IPS DF 6.9 (cell line): ENCODE results near the gene BLOC1S1.
A peak's percentile ranks its signal among the peaks of the same experiment; 100 is the strongest.

Experiments
- DNase-seq: peaks from one replicate; pipeline ENCODE4 v3.0.0-alpha.2; 2013; ENCODE audit warnings: low read depth, low spot score
- H3K27ac ChIP-seq: one replicate; pipeline ENCODE4 v1.5.1; 2013; ENCODE audit warnings: low read length, control low read depth
- H3K27me3 ChIP-seq: 2 replicates; pipeline ENCODE4 v1.6.1; 2013; ENCODE audit warnings: mild to moderate bottlenecking, low read length; ENCODE audit not compliant: control insufficient read depth, insufficient read depth
- H3K36me3 ChIP-seq: 2 replicates; pipeline ENCODE4 v1.6.1; 2013; ENCODE audit warnings: low read length; ENCODE audit not compliant: control insufficient read depth, insufficient read depth
- H3K4me1 ChIP-seq: 2 replicates; pipeline ENCODE4 v1.6.1; 2013; ENCODE audit warnings: low read length; ENCODE audit not compliant: control insufficient read depth, insufficient read depth
- H3K4me3 ChIP-seq: 2 replicates; pipeline ENCODE4 v1.5.1; 2013; ENCODE audit warnings: mild to moderate bottlenecking, low read length
- H3K9me3 ChIP-seq: 2 replicates; pipeline ENCODE4 v1.6.1; 2013; ENCODE audit warnings: low read length, inconsistent platforms; ENCODE audit not compliant: control insufficient read depth, insufficient read depth
- WGBS: extraction: QIAGEN DNeasy Blood & Tissue Kit; methylation state at CpG from one replicate; pipeline ENCODE4 v1.1.7; 2013; ENCODE audit warnings: mixed read lengths, missing lambda C conversion rate; ENCODE audit not compliant: insufficient read length, insufficient coverage; 5-methylcytosine and 5-hydroxymethylcytosine counted together

BLOC1S1 gene

GRCh38 chr12:55715833-55716581 is at the start of gene BLOC1S1:
TSS of gene BLOC1S1 (plus strand) at chr12:55716046. CDS start at chr12:55716052, 6 bp downstream.
- no CpG with 5 or more reads among the region's 42 CpGs for WGBS
- no peak within 1 kb of the TSS for H3K27ac ChIP-seq
- H3K9me3 ChIP-seq, result no peaks in the 10 kb centered on the region
- H3K36me3 ChIP-seq, result no peaks in the 10 kb centered on the region; the same call in 1 of the 2 replicates
- DNase-seq, result no peak
- no peaks in the 10 kb centered on the region for H3K27me3 ChIP-seq
- H3K4me3 ChIP-seq, result peak within 1 kb of the TSS; percentile 72; the same call in 1 of the 2 replicates
- peaks cover 11% of the 10 kb centered on the region for H3K4me1 ChIP-seq

GRCh38 chr12:55666508-55666907 is 49.3 kb upstream of the BLOC1S1 start:
- WGBS, result no CpG with 5 or more reads among the region's 7 CpGs
- DNase-seq, result no peak
- Histone ChIP-seq H3K27me3 (no peaks in the 10 kb centered on the region), H3K36me3 (no peaks in the 10 kb centered on the region), H3K9me3 (no peaks in the 10 kb centered on the region), H3K4me1 (no peaks in the 10 kb centered on the region), H3K27ac (no peak overlapping the region), H3K4me3 (no peak overlapping the region)

GRCh38 chr12:55670276-55670675 is 45.6 kb upstream of the BLOC1S1 start:
- no peaks in the 10 kb centered on the region for H3K27me3 ChIP-seq
- H3K4me1 ChIP-seq, result no peaks in the 10 kb centered on the region
- H3K4me3 ChIP-seq, result no peak overlapping the region
- H3K27ac ChIP-seq, result no peak overlapping the region
- H3K9me3 ChIP-seq, result no peaks in the 10 kb centered on the region
- DNase-seq, result no peak
- H3K36me3 ChIP-seq, result no peaks in the 10 kb centered on the region

- H3K27ac ChIP-seq, result no peak overlapping the region
- H3K9me3 ChIP-seq, result no peaks in the 10 kb centered on the region
- DNase-seq, result no peak
- no CpG with 5 or more reads among the region's 4 CpGs for WGBS
- H3K4me1 ChIP-seq, result no peaks in the 10 kb centered on the region
- H3K27me3 ChIP-seq, result no peaks in the 10 kb centered on the region
- H3K36me3 ChIP-seq, result no peaks in the 10 kb centered on the region
- no peak overlapping the region for H3K4me3 ChIP-seq
Observed at GRCh38 chr12:55671746-55672145, 44.1 kb upstream of the BLOC1S1 start.

GRCh38 chr12:55673638-55674037 is 42.2 kb upstream of the BLOC1S1 start:
- no peak overlapping the region for H3K27ac ChIP-seq
- H3K4me1 ChIP-seq, result no peaks in the 10 kb centered on the region
- H3K27me3 ChIP-seq, result no peaks in the 10 kb centered on the region
- H3K9me3 ChIP-seq, result no peaks in the 10 kb centered on the region
- H3K36me3 ChIP-seq, result no peaks in the 10 kb centered on the region
- no peak overlapping the region for H3K4me3 ChIP-seq
- DNase-seq, result no peak

GRCh38 chr12:55675666-55676065 is 40.2 kb upstream of the BLOC1S1 start:
- no CpG with 5 or more reads among the region's 8 CpGs for WGBS
- H3K4me3 ChIP-seq, result no peak overlapping the region
- H3K9me3 ChIP-seq, result no peaks in the 10 kb centered on the region
- no peaks in the 10 kb centered on the region for H3K4me1 ChIP-seq
- DNase-seq, result no peak
- no peak overlapping the region for H3K27ac ChIP-seq
- no peaks in the 10 kb centered on the region for H3K36me3 ChIP-seq
- no peaks in the 10 kb centered on the region for H3K27me3 ChIP-seq

GRCh38 chr12:55676707-55677106 is 39.1 kb upstream of the BLOC1S1 start:
- 100% methylated on average over 1 of the region's 6 CpGs for WGBS
- Histone ChIP-seq H3K4me3 (no peak overlapping the region), H3K27ac (no peak overlapping the region), H3K4me1 (no peaks in the 10 kb centered on the region; the same call in 1 of the 2 replicates), H3K36me3 (no peaks in the 10 kb centered on the region), H3K27me3 (no peaks in the 10 kb centered on the region), H3K9me3 (no peaks in the 10 kb centered on the region)
- DNase-seq, result no peak

GRCh38 chr12:55679691-55680090 is 36.2 kb upstream of the BLOC1S1 start:
- H3K9me3 ChIP-seq, result no peaks in the 10 kb centered on the region
- H3K4me3 ChIP-seq, result no peak overlapping the region
- no peak for DNase-seq
- no peak overlapping the region for H3K27ac ChIP-seq
- peaks cover 4% of the 10 kb centered on the region; the same call in 1 of the 2 replicates for H3K4me1 ChIP-seq
- WGBS, result no CpG with 5 or more reads among the region's 5 CpGs
- 0 out of 2 replicates have a peak, but pooled peaks cover under 1% of the 10 kb centered on the region for H3K36me3 ChIP-seq
- no peaks in the 10 kb centered on the region for H3K27me3 ChIP-seq

- peaks cover 6% of the 10 kb centered on the region; the same call in 1 of the 2 replicates for H3K36me3 ChIP-seq
Observed at GRCh38 chr12:55681142-55682077, 34.4 kb upstream of the BLOC1S1 start.

GRCh38 chr12:55682087-55682796 is 33.6 kb upstream of the BLOC1S1 start:
- Histone ChIP-seq H3K27ac (no peak overlapping the region), H3K36me3 (peaks cover 6% of the 10 kb centered on the region; the same call in 1 of the 2 replicates), H3K27me3 (no peaks in the 10 kb centered on the region), H3K9me3 (no peaks in the 10 kb centered on the region), H3K4me3 (no peak overlapping the region), H3K4me1 (peaks cover 4% of the 10 kb centered on the region; the same call in 1 of the 2 replicates)
- WGBS, result no CpG with 5 or more reads among the region's 13 CpGs
- DNase-seq, result no peak

More at GRCh38 chr12:55681142-55682077, 34.4 kb upstream of the BLOC1S1 start:
- Histone ChIP-seq H3K9me3 (no peaks in the 10 kb centered on the region), H3K4me3 (no peak overlapping the region), H3K4me1 (peaks cover 4% of the 10 kb centered on the region; the same call in 1 of the 2 replicates), H3K27ac (no peak overlapping the region), H3K27me3 (no peaks in the 10 kb centered on the region)
- peak; percentile 79 for DNase-seq
- WGBS, result no CpG with 5 or more reads among the region's 17 CpGs
